ENCODE measurements around the gene RGMA. TPM values are rescaled to one million over a fixed set of nuclear protein-coding genes. Genes with fewer than 3 reads are reported as not detected.

The RGMA gene
- total RNA-seq, 1 experiment from 2014 or later: 5.5 TPM

GRCh38 chr15:93048426-93048721 is 40.6 kb downstream of the RGMA start:
- H3K36me3 ChIP-seq (ENCODE audit: control insufficient read depth in 1 of 2, insufficient read depth in 2 of 2, low read length in 2 of 2): no peaks in the 10 kb centered on the region
- no peak overlapping the region for H2AFZ ChIP-seq (ENCODE audit: low read depth, low read length, poor library complexity, severe bottlenecking)
- ChIA-PET RAD21 (ENCODE audit: low non-redundant PET in 1 of 2, low total read pairs in 2 of 2, uncharacterized antibody in 2 of 2, unreplicated experiment in 2 of 2) (no interaction called here), CTCF (interaction anchor here (0.6 kb wide), 1 partner anchor 10 kb away, joined by 3 read pairs; no protein-coding TSS in a partner anchor), POLR2A (no interaction called here)
- H3K9me2 ChIP-seq (ENCODE audit: insufficient read depth): no peaks in the 10 kb centered on the region
- intact Hi-C loops (cut with micrococcal nuclease): no loop called here
- DNase-seq (ENCODE audit: low read depth, low spot score) (no peak), ATAC-seq (no peak)
- no peak overlapping the region for H3K27ac ChIP-seq (ENCODE audit: low read depth, low read length)
- no peaks in the 10 kb centered on the region for H4K20me1 ChIP-seq (ENCODE audit: insufficient read depth)
- no peaks in the 10 kb centered on the region for H3K9me3 ChIP-seq (ENCODE audit: control insufficient read depth in 1 of 2, insufficient read depth in 1 of 2, low read depth in 1 of 2, low read length in 2 of 2)
- no peaks in the 10 kb centered on the region for H3K4me1 ChIP-seq (ENCODE audit: control insufficient read depth in 1 of 2, insufficient read depth in 2 of 2, low read length in 2 of 2)
- no peaks in the 10 kb centered on the region for H3K79me2 ChIP-seq (ENCODE audit: insufficient read depth, low read length)
- no peak overlapping the region for H3K4me3 ChIP-seq (replicated peaks in 1 of 2; ENCODE audit: low read depth in 1 of 2, low read length in 2 of 2)
- no peak overlapping the region for H3K4me2 ChIP-seq (ENCODE audit: low read length)
- BruUV-seq (replicated peaks): no TSS peak
- TF ChIP-seq EZH2phosphoT487 (IDR thresholded peaks at IDR 0.05; ENCODE audit: borderline replicate concordance) (no peak), TCF7L2 (IDR thresholded peaks at IDR 0.05; ENCODE audit: borderline replicate concordance, extremely low read depth, insufficient read depth, insufficient read length) (no peak), MAX (IDR thresholded peaks at IDR 0.05) (no peak), YY1 (IDR thresholded peaks at IDR 0.05; ENCODE audit: extremely low read depth, insufficient replicate concordance, low read depth, low read length) (no peak), CTCF (IDR thresholded peaks at IDR 0.05 in 2 of 3, conservative IDR thresholded peaks at IDR 0.05 in 1 of 3; ENCODE audit: borderline replicate concordance in 1 of 3, insufficient read depth in 1 of 3, low read depth in 2 of 3, low read length in 2 of 3) (no peak), ZBTB33 (IDR thresholded peaks at IDR 0.05; ENCODE audit: extremely low read depth, insufficient replicate concordance, low read length) (no peak), FOSL1 (IDR thresholded peaks at IDR 0.05; ENCODE audit: low read depth) (no peak), SIN3A (IDR thresholded peaks at IDR 0.05; ENCODE audit: low read depth) (no peak), EZH2 (IDR thresholded peaks at IDR 0.05) (no peak), SRF (IDR thresholded peaks at IDR 0.05; ENCODE audit: low read depth) (no peak), ZNF274 (IDR thresholded peaks at IDR 0.05; ENCODE audit: low read depth, low read length) (no peak)
- no peak overlapping the region for H3K9ac ChIP-seq (ENCODE audit: low read length)
- H3K27me3 ChIP-seq (ENCODE audit: insufficient read depth, low read length): no peaks in the 10 kb centered on the region
